HepG2 (cell line): ENCODE data around the gene FNDC3B. TPM values are rescaled to one million over a fixed set of nuclear protein-coding genes. Genes with fewer than 3 reads are reported as not detected.

Source experiments
- ATAC-seq: fragments of 200-7000 bp; cut with Tn5 transposase; 3 replicates; pipeline ENCODE4 v1.9.1; 2020; ENCODE audit warnings: mild to moderate bottlenecking, moderate library complexity
- BruUV-seq: library from RNA; stranded (reverse); fragments of 400-500 nt; replicated peaks from 2 replicates; lab custom pipeline; 2021; lab: Mats Ljungman, UMichigan
- CTCF ChIA-PET: fragments of 300-600 bp; formaldehyde crosslinking; extraction: SDS; loops from one replicate; lab custom pipeline; 2021; ENCODE audit warnings: low total read pairs, inconsistent platforms, low intra/inter-chr PET ratio; lab: Yijun Ruan, JAX
- POLR2A ChIA-PET: fragments of 350-600 bp; sonication (Branson Sonifier 250); formaldehyde crosslinking; loops from one replicate; lab custom pipeline; 2020; ENCODE audit warnings: antibody characterized with exemption, inconsistent platforms; lab: Yijun Ruan, JAX
- DNase-seq: peaks from one replicate; pipeline ENCODE4 v3.0.0-alpha.2; 2015; ENCODE audit warnings: low spot score
- FAIRE-seq: peaks from 3 replicates; lab custom pipeline; 2011; peaks lifted over from hg19 to GRCh38; lab: Jason Lieb, UNC
- H2AFZ ChIP-seq: one replicate; pipeline ENCODE4 v1.6.1; 2011; ENCODE audit warnings: low read length, inconsistent platforms
- H3K27ac ChIP-seq: fragments of 300-600 bp; 3 replicates; pipeline ENCODE4 v1.8.0; 2011; ENCODE audit warnings: mixed run types, mild to moderate bottlenecking, mixed read lengths, low read length, inconsistent platforms; ENCODE audit not compliant: insufficient read depth; ENCODE audit errors: extremely low read length
- H3K27me3 ChIP-seq, 2 experiments: fragments of 200-600 bp in 1 of 2; 2 replicates in 1 of 2; 3 replicates in 1 of 2; pipeline versions ENCODE4 v1.6.0 to v1.8.0; 2011; ENCODE audit warnings: low read length in 2 of 2, mild to moderate bottlenecking in 2 of 2, moderate library complexity in 2 of 2, inconsistent platforms in 1 of 2; ENCODE audit not compliant: insufficient read depth in 2 of 2, control insufficient read depth in 1 of 2
- H3K36me3 ChIP-seq, 2 experiments: fragments of 200-600 bp in 1 of 2; replicated peaks in 1 of 2; 2 replicates in 1 of 2; 3 replicates in 1 of 2; pipeline versions ENCODE4 v1.5.1 to v1.8.0; 2011; ENCODE audit warnings: low read length in 2 of 2, inconsistent platforms in 1 of 2; ENCODE audit not compliant: insufficient read depth in 2 of 2, control insufficient read depth in 1 of 2
- H3K4me1 ChIP-seq: 2 replicates; pipeline ENCODE4 v1.5.1; 2012; ENCODE audit warnings: low read length, inconsistent platforms; ENCODE audit not compliant: insufficient read depth
- H3K4me2 ChIP-seq: 2 replicates; pipeline ENCODE4 v1.6.0; 2011; ENCODE audit warnings: low read depth, low read length, inconsistent platforms
- H3K4me3 ChIP-seq, 3 experiments: fragments of 200-600 bp in 1 of 3; sonication (generic), shearing (Covaris generic) in 1 of 3; replicated peaks in 1 of 3; 2 replicates each; pipeline ENCODE4 v1.5.1; 2011 to 2016; ENCODE audit warnings: low read length in 3 of 3, inconsistent platforms in 2 of 3, low read depth in 2 of 3, mild to moderate bottlenecking in 2 of 3, control low read depth in 1 of 3, mixed read lengths in 1 of 3; ENCODE audit not compliant: insufficient read depth in 1 of 3
- H3K79me2 ChIP-seq: one replicate; pipeline ENCODE4 v1.6.1; 2011; ENCODE audit warnings: low read length, inconsistent platforms; ENCODE audit not compliant: insufficient read depth
- H3K9ac ChIP-seq: 2 replicates; pipeline ENCODE4 v1.6.0; 2011; ENCODE audit warnings: mild to moderate bottlenecking, low read depth, low read length, inconsistent platforms; ENCODE audit not compliant: insufficient read depth
- H3K9me3 ChIP-seq: 2 replicates; pipeline ENCODE4 v1.5.1; 2012; ENCODE audit warnings: mild to moderate bottlenecking, low read length
- H4K20me1 ChIP-seq: 2 replicates; pipeline ENCODE4 v1.6.0; 2011; ENCODE audit warnings: inconsistent platforms, mild to moderate bottlenecking, low read length, moderate library complexity; ENCODE audit not compliant: insufficient read depth
- AGO2 ChIP-seq: fragments of 200-400 bp; formaldehyde crosslinking; optimal IDR thresholded peaks from 2 replicates; pipeline ENCODE3; 2017; ENCODE audit warnings: mild to moderate bottlenecking, low read depth, low read length, moderate library complexity
- KLF15 ChIP-seq: sonication (generic); formaldehyde crosslinking; IDR thresholded peaks from 2 replicates; pipeline ENCODE4 v1.8.1; 2023; ENCODE audit warnings: borderline replicate concordance, mild to moderate bottlenecking, inconsistent platforms, missing genetic modification reagents, mixed read lengths
- MAFK ChIP-seq, 2 experiments: IDR thresholded peaks in 1 of 2; conservative IDR thresholded peaks in 1 of 2; 2 replicates each; pipeline ENCODE4 v1.6.1; 2011; ENCODE audit warnings: improper control_type of control experiment in 2 of 2, low read length in 2 of 2
- POLR2AphosphoS2 ChIP-seq: IDR thresholded peaks from 2 replicates; pipeline ENCODE4 v1.6.1; 2011; ENCODE audit warnings: low read depth, low read length, improper control_type of control experiment
- POLR2G ChIP-seq: fragments of 200-400 bp; formaldehyde crosslinking; IDR thresholded peaks from 2 replicates; pipeline ENCODE4 v1.6.1; 2018; ENCODE audit warnings: mild to moderate bottlenecking, low read depth, low read length, moderate library complexity
- RBM22 ChIP-seq: fragments of 200-400 bp; formaldehyde crosslinking; optimal IDR thresholded peaks from 2 replicates; pipeline ENCODE3; 2017; ENCODE audit warnings: mild to moderate bottlenecking, low read length, moderate library complexity
- ZNF274 ChIP-seq: sonication (generic); formaldehyde crosslinking; IDR thresholded peaks from 2 replicates; pipeline ENCODE4 v1.5.1; 2020; ENCODE audit warnings: mild to moderate bottlenecking, missing genetic modification reagents
- ZNF326 ChIP-seq: sonication (generic); formaldehyde crosslinking; IDR thresholded peaks from 2 replicates; pipeline ENCODE4 v1.4.0; 2020; ENCODE audit warnings: missing genetic modification reagents, borderline replicate concordance
- ZNF619 ChIP-seq: sonication (generic); formaldehyde crosslinking; IDR thresholded peaks from 2 replicates; pipeline ENCODE4 v1.4.0; 2020; ENCODE audit warnings: mild to moderate bottlenecking, missing genetic modification reagents
- ZNF720 ChIP-seq: sonication (generic); formaldehyde crosslinking; IDR thresholded peaks from 2 replicates; pipeline ENCODE4 v1.4.0; 2020; ENCODE audit warnings: missing genetic modification reagents
- ZNF850 ChIP-seq: sonication (generic); formaldehyde crosslinking; conservative IDR thresholded peaks from 2 replicates; pipeline ENCODE4 v1.9.0; 2021; ENCODE audit warnings: mild to moderate bottlenecking, missing genetic modification reagents
- ZSCAN9 ChIP-seq: IDR thresholded peaks from 2 replicates; pipeline ENCODE4 v1.6.1; 2016; ENCODE audit warnings: borderline replicate concordance
- WGBS: methylation state at CpG from one replicate; pipeline ENCODE4 v1.1.6; 2017; ENCODE audit warnings: low lambda C conversion rate; 5-methylcytosine and 5-hydroxymethylcytosine counted together
- in situ Hi-C: cut with HindIII; loops from 2 replicates; pipeline ENCODE4 v1.10.0; 2017; ENCODE audit warnings: low pct_unique_long_range_greater_than_20kb; ENCODE audit not compliant: extremely low pct_ligation_motif_present
- intact Hi-C: fragments of 100-400 bp; cut with micrococcal nuclease; formaldehyde crosslinking; loops from one replicate; pipeline ENCODE4 v1.10.0; 2022; ENCODE audit not compliant: unreplicated experiment
- polyA plus RNA-seq, 8 experiments: library from polyadenylated mRNA; depleted of rRNA in 3 of 8; stranded (reverse) in 7 of 8; unstranded in 1 of 8; fragments of >200 nt; fragmentation: Illumina TruSeq in 4 of 8; extraction: Trizol in 4 of 8; gene quantifications; 2 replicates each; pipeline versions ENCODE4 v1.2.1 to v1.2.3, GENCODE V29; 2011 to 2016; ENCODE audit warnings: low read depth in 4 of 8, missing spikeins in 1 of 8, mixed read lengths in 1 of 8; ENCODE audit not compliant: insufficient read depth in 1 of 8
- total RNA-seq, 5 experiments: library from RNA; depleted of rRNA; stranded (reverse); fragments of >200 nt; fragmentation: Illumina TruSeq; extraction: Trizol; gene quantifications; 2 replicates each; pipeline ENCODE4 v1.2.3, GENCODE V29; 2016; ENCODE audit warnings: low read depth in 1 of 5
- TF ChIP-seq, protein P1 (sequence below): sonication (generic); formaldehyde crosslinking; IDR thresholded peaks from 2 replicates; pipeline ENCODE4 v1.8.0; 2023; ENCODE audit warnings: mild to moderate bottlenecking, missing genetic modification reagents

Gene FNDC3B
- total and polyA plus RNA-seq, 2 of the 13 experiments (the other 11 are each of a cell fraction or from before 2014, with no cell fraction given) = 74.8 to 103 TPM

DNA sequence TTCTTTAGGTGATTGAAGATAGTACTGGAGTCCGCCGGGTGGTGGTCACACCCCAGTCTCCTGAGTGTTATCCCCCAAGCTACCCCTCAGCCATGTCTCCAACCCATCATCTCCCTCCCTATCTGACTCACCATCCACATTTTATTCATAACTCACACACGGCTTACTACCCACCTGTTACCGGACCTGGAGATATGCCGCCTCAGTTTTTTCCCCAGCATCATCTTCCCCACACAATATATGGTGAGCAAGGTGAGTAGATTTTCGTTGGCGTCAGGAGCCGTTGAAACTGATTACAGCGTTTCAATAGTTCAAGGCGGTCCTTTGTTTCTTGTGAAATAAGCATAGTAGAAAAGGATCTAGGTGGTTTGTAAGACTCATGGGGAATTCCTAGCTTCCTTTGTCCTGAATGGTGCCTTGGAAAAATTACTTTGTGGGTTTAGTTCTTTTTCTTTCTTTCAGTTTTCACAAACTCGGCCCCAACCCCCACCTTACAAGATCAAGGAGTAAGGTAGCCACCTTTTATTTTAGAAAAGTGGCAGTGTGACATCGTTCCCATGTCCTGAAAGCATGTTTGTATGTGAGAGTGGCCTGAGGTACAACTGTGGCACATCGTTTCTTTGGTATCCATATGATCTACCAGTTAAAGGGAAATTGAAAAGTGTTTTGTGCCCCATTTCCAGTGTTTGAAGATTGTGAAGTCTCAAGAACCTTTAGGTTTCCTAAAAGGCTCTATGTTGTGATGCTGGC, 208.3 kb downstream of the FNDC3B start:
- H3K9me3 ChIP-seq = no peaks in the 10 kb centered on the region
- in situ Hi-C loops = no loop called here
- TF ChIP-seq AGO2 = peak; percentile 10
- 0 out of 2 replicates have a peak, but pooled peaks have one; percentile 26 for TF ChIP-seq POLR2AphosphoS2
- TF ChIP-seq ZNF720 (CRISPR knock-in tag) = no peak
- TF ChIP-seq RBM22 = peak; percentile 96
- peak; percentile 44; the same call in 1 of the 2 replicates for TF ChIP-seq POLR2G
- TF ChIP-seq, all 625 proteins: peak for 4
- POLR2A ChIA-PET = no interaction called here
- no peak overlapping the region for H2AFZ ChIP-seq
- CTCF ChIA-PET = no interaction called here
- ATAC-seq (peak; percentile 12; the same call in 1 of the 3 replicates), DNase-seq (no peak), FAIRE-seq (no peak)
- peaks cover 85% of the 10 kb centered on the region for H3K79me2 ChIP-seq
- no peak overlapping the region for H3K9ac ChIP-seq
- peak overlapping the region; percentile 3 for H3K27ac ChIP-seq
- peaks cover 26 to 77% of the 10 kb centered on the region in 2 experiments for H3K36me3 ChIP-seq
- H3K27me3 ChIP-seq = no peaks in the 10 kb centered on the region
- no peak overlapping the region for H3K4me3 ChIP-seq
- H4K20me1 ChIP-seq = peaks cover 98% of the 10 kb centered on the region
- peaks cover 16% of the 10 kb centered on the region for H3K4me1 ChIP-seq
- intact Hi-C loops = no loop called here
- no TSS peak for BruUV-seq
- 94% methylated on average over 13 of the region's 13 CpGs for WGBS
- H3K4me2 ChIP-seq = no peak overlapping the region

- H3K4me1 ChIP-seq = peaks cover 28% of the 10 kb centered on the region
- POLR2A ChIA-PET = no interaction called here
- H4K20me1 ChIP-seq = peaks cover 96% of the 10 kb centered on the region
- no peaks in the 10 kb centered on the region for H3K27me3 ChIP-seq
- peaks cover 80% of the 10 kb centered on the region for H3K79me2 ChIP-seq
- no peak overlapping the region for H3K4me2 ChIP-seq
- ATAC-seq = no peak
- H3K9ac ChIP-seq = no peak overlapping the region
- in situ Hi-C loops = no loop called here
- no peak for FAIRE-seq
- no TSS peak for BruUV-seq
- no peak for DNase-seq
- H3K36me3 ChIP-seq = peaks cover 23 to 68% of the 10 kb centered on the region in 2 experiments
- no peaks in the 10 kb centered on the region for H3K9me3 ChIP-seq
- peak overlapping the region; percentile 9 for H3K27ac ChIP-seq
- TF ChIP-seq ZNF850 (no peak), RBM22 (peak; percentile 99), ZSCAN9 (CRISPR knock-in tag) (no peak), MAFK (conservative IDR thresholded peaks at IDR 0.05 in 1 of 2, IDR thresholded peaks at IDR 0.05 in 1 of 2; ENCODE audit: low read length in 2 of 2) (peak; percentile 30 to 33; a peak in 1 of 4 replicates), ZNF274 (CRISPR knock-in tag) (no peak), KLF15 (CRISPR knock-in tag) (no peak), POLR2AphosphoS2 (no peak), ZNF619 (CRISPR knock-in tag) (no peak), ZNF326 (CRISPR knock-in tag) (no peak)
- TF ChIP-seq, protein P1, sequence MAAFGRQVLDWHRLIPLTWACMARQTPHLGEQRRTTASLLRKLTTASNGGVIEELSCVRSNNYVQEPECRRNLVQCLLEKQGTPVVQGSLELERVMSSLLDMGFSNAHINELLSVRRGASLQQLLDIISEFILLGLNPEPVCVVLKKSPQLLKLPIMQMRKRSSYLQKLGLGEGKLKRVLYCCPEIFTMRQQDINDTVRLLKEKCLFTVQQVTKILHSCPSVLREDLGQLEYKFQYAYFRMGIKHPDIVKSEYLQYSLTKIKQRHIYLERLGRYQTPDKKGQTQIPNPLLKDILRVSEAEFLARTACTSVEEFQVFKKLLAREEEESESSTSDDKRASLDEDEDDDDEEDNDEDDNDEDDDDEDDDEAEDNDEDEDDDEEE (CRISPR knock-in tag) = no peak
- TF ChIP-seq, all 625 proteins: peak for 2
- Histone ChIP-seq H3K4me3 (no peak overlapping the region), H2AFZ (no peak overlapping the region)
- intact Hi-C loops = no loop called here
- CTCF ChIA-PET = no interaction called here
- WGBS = 100% methylated on average over 1 of the region's 1 CpG
Measured at GRCh38 chr3:172249039-172249438, 209.7 kb downstream of the FNDC3B start.
